Muscle of leg (tissue), 11 donors: ENCODE data around the gene RALGPS1. TPM values are rescaled to one million over a fixed set of nuclear protein-coding genes. Genes with fewer than 3 reads are reported as not detected.

Experiments used
- DNase-seq: peaks from one replicate; pipeline ENCODE4 v3.0.0; 2013
- H3K27ac ChIP-seq: one replicate; pipeline ENCODE4 v1.5.1; 2013; ENCODE audit warnings: mild to moderate bottlenecking, low read length, control low read depth
- H3K27me3 ChIP-seq: one replicate; pipeline ENCODE4 v1.6.1; 2013; ENCODE audit warnings: low read length; ENCODE audit not compliant: control insufficient read depth, insufficient read depth
- H3K36me3 ChIP-seq: one replicate; pipeline ENCODE4 v1.6.1; 2013; ENCODE audit warnings: low read length; ENCODE audit not compliant: control insufficient read depth, insufficient read depth
- H3K4me1 ChIP-seq: one replicate; pipeline ENCODE4 v1.6.1; 2013; ENCODE audit warnings: low read length; ENCODE audit not compliant: control insufficient read depth, insufficient read depth
- H3K4me3 ChIP-seq: one replicate; pipeline ENCODE4 v1.5.1; 2013; ENCODE audit warnings: low read length, control low read depth
- H3K9me3 ChIP-seq: replicated peaks from 2 replicates; pipeline ENCODE4 v1.6.1; 2013; ENCODE audit warnings: low read depth, low read length; ENCODE audit not compliant: control insufficient read depth
- WGBS: methylation state at CpG from one replicate; pipeline ENCODE4 v1.1.5; 2013; ENCODE audit warnings: missing lambda C conversion rate; ENCODE audit not compliant: insufficient coverage; 5-methylcytosine and 5-hydroxymethylcytosine counted together
- polyA plus RNA-seq, 8 donors: library from polyadenylated mRNA; unstranded; fragments of 120-200 nt; gene quantifications; one replicate each; pipeline versions ENCODE4 v1.2.1 to v1.2.3, GENCODE V29; 2013; ENCODE audit warnings: inconsistent platforms in 1 of 8, low replicate concordance in 1 of 8; ENCODE audit not compliant: insufficient read length in 8 of 8, insufficient read depth in 1 of 8
- total RNA-seq: library from RNA; stranded (reverse); fragments of 120-200 nt; gene quantifications from one replicate; pipeline ENCODE4 v1.2.4, GENCODE V29; 2013

RALGPS1 gene
- total and polyA plus RNA-seq, 9 donors = 4.6 to 8.6 (median 7.2) TPM

DNA sequence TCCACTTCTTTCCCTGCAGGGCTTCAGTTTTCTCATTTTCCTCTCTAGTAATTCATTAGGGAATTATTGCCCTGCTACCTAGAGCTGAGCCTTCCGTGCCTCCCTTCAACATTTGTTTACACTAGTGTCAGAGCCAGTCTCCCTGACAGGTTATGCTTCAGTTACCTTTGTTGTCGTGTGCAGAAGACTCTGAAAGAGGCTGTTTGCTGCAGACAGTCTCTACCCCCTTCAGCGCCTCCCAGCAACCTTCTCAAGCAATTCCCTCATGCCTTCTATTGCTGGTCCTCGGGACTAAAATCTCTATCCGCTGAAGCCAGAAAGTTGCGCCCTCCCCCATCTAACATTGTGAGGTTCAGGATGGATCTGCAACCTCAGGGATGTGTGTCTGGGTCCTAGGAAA lies 12.8 kb downstream of the RALGPS1 start:
- H3K4me3 ChIP-seq = no peak overlapping the region
- WGBS = 39% methylated on average over 2 of the region's 6 CpGs
- no peak for DNase-seq
- no peak overlapping the region for H3K27ac ChIP-seq
- no peaks in the 10 kb centered on the region for H3K4me1 ChIP-seq
- H3K9me3 ChIP-seq = no peaks in the 10 kb centered on the region
- H3K36me3 ChIP-seq = no peaks in the 10 kb centered on the region
- peaks cover 5% of the 10 kb centered on the region for H3K27me3 ChIP-seq

DNA sequence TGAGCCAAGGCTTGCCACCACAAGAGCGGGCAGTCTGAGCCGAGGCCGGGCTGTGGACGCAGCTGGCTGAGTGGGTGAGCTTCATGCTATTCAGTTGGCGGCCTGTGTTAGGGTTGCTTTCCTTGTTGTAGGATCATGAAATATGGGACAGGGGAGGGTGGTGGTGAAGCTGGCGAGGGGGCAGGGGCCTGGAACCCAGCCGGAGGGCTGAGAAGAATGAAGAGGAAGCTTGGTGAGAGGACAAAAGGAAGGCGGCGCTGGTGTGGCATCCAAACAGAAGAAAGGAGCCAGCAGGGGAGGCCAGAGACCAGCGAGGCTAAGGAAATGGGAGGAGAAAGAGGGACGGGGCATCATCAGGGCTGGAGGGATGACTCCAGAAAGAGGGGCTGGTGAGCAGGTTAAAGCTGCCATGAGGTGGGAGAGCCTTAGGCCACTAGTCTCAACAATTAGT lies 18.3 kb downstream of the RALGPS1 start:
- no peak overlapping the region for H3K4me3 ChIP-seq
- H3K9me3 ChIP-seq = no peaks in the 10 kb centered on the region
- no peaks in the 10 kb centered on the region for H3K27me3 ChIP-seq
- H3K27ac ChIP-seq = no peak overlapping the region
- H3K36me3 ChIP-seq = no peaks in the 10 kb centered on the region
- no peaks in the 10 kb centered on the region for H3K4me1 ChIP-seq
- no peak for DNase-seq
- 79% methylated on average over 11 of the region's 11 CpGs for WGBS

- Histone ChIP-seq H3K4me1 (no peaks in the 10 kb centered on the region), H3K27ac (no peak overlapping the region), H3K9me3 (no peaks in the 10 kb centered on the region), H3K4me3 (no peak overlapping the region), H3K27me3 (no peaks in the 10 kb centered on the region), H3K36me3 (no peaks in the 10 kb centered on the region)
- DNase-seq = no peak
- 71% methylated on average over 5 of the region's 11 CpGs for WGBS
Measured at GRCh38 chr9:126933334-126933980, 18.9 kb downstream of the RALGPS1 start.

DNA sequence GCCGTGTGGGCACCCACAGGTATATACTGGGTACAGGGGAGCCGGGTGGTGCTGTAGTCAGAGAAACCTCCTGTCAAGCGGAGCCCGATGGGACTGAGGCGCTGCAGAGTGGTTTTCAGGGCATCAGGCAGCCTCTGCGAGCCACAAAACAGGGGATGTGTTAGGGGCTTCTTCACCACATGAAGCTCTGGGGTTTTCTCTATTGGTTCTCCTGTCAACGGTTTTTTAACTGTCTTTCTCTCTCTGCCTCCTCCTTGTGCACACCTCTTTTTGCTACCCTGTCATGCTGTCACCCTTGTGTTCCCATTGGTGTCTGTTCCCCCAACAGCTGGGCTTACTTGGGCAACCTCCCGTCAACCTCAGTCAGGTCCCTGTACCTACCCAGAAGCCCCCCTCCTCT lies 19.9 kb downstream of the RALGPS1 start:
- Histone ChIP-seq H3K27me3 (no peaks in the 10 kb centered on the region), H3K36me3 (no peaks in the 10 kb centered on the region), H3K4me3 (no peak overlapping the region), H3K9me3 (no peaks in the 10 kb centered on the region), H3K4me1 (no peaks in the 10 kb centered on the region), H3K27ac (no peak overlapping the region)
- WGBS = 89% methylated on average over 7 of the region's 8 CpGs
- DNase-seq = no peak

GRCh38 chr9:126935630-126936029 lies 21.0 kb downstream of the RALGPS1 start:
- no peak overlapping the region for H3K27ac ChIP-seq
- 95% methylated on average over 4 of the region's 5 CpGs for WGBS
- DNase-seq = no peak
- H3K36me3 ChIP-seq = no peaks in the 10 kb centered on the region
- no peaks in the 10 kb centered on the region for H3K4me1 ChIP-seq
- H3K4me3 ChIP-seq = no peak overlapping the region
- no peaks in the 10 kb centered on the region for H3K27me3 ChIP-seq
- H3K9me3 ChIP-seq = no peaks in the 10 kb centered on the region

GRCh38 chr9:126937444-126937843 lies 22.9 kb downstream of the RALGPS1 start:
- Histone ChIP-seq H3K27me3 (no peaks in the 10 kb centered on the region), H3K27ac (no peak overlapping the region), H3K4me1 (no peaks in the 10 kb centered on the region), H3K9me3 (no peaks in the 10 kb centered on the region), H3K36me3 (no peaks in the 10 kb centered on the region), H3K4me3 (no peak overlapping the region)
- no peak for DNase-seq

GRCh38 chr9:126938327-126938726 lies 23.7 kb downstream of the RALGPS1 start:
- no peak for DNase-seq
- Histone ChIP-seq H3K4me1 (peaks cover 2% of the 10 kb centered on the region), H3K4me3 (no peak overlapping the region), H3K9me3 (no peaks in the 10 kb centered on the region), H3K36me3 (no peaks in the 10 kb centered on the region), H3K27ac (no peak overlapping the region), H3K27me3 (no peaks in the 10 kb centered on the region)
- WGBS = 92% methylated on average over 2 of the region's 4 CpGs

GRCh38 chr9:126939821-126940221 lies 25.2 kb downstream of the RALGPS1 start:
- no peak overlapping the region for H3K4me3 ChIP-seq
- no peaks in the 10 kb centered on the region for H3K9me3 ChIP-seq
- 80% methylated on average over 1 of the region's 6 CpGs for WGBS
- peaks cover 8% of the 10 kb centered on the region for H3K4me1 ChIP-seq
- H3K27ac ChIP-seq = no peak overlapping the region
- H3K27me3 ChIP-seq = no peaks in the 10 kb centered on the region
- H3K36me3 ChIP-seq = no peaks in the 10 kb centered on the region
- DNase-seq = no peak

GRCh38 chr9:126942399-126942798 lies 27.8 kb downstream of the RALGPS1 start:
- Histone ChIP-seq H3K9me3 (no peaks in the 10 kb centered on the region), H3K27me3 (no peaks in the 10 kb centered on the region), H3K4me3 (no peak overlapping the region), H3K4me1 (peaks cover 8% of the 10 kb centered on the region), H3K36me3 (no peaks in the 10 kb centered on the region), H3K27ac (peak overlapping the region; percentile 11)
- peak; percentile 89 for DNase-seq

DNA sequence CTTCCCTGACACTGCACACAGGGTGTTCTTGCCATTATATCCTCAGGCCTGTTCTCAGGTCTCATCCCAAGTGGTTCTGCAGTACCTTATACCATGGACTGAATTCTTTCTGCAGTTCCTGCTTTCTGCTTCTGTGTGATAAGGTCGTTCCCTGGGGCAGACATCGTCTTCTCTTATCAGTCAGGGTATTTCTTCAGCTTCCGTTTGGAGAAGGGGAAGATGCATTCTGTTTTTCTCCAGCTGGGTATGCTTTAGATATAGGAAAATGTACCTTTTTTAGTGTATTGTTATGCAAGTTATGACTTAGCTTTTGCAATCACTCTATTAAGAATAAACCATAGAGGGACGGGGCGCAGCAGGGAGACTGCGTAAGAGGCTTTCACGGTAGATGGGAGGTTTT lies 31.1 kb downstream of the RALGPS1 start:
- Histone ChIP-seq H3K36me3 (no peaks in the 10 kb centered on the region), H3K4me3 (no peak overlapping the region), H3K9me3 (no peaks in the 10 kb centered on the region), H3K27me3 (no peaks in the 10 kb centered on the region), H3K4me1 (peaks cover 8% of the 10 kb centered on the region), H3K27ac (no peak overlapping the region)
- 97% methylated on average over 4 of the region's 7 CpGs for WGBS
- no peak for DNase-seq

- Histone ChIP-seq H3K9me3 (no peaks in the 10 kb centered on the region), H3K27me3 (no peaks in the 10 kb centered on the region), H3K4me1 (peaks cover 14% of the 10 kb centered on the region), H3K4me3 (no peak overlapping the region), H3K36me3 (no peaks in the 10 kb centered on the region), H3K27ac (no peak overlapping the region)
- peak; percentile 52 for DNase-seq
- 50% methylated on average over 1 of the region's 1 CpG for WGBS
Measured at GRCh38 chr9:126947529-126947928, 32.9 kb downstream of the RALGPS1 start.
